Loucy (cell line): Measurements from ENCODE around the gene VPS51.

ENCODE experiments used
- CTCF ChIP-seq: fragments of 200-600 bp; sonication (generic); conservative IDR thresholded peaks from 2 replicates; pipeline ENCODE4 v1.5.1; 2014; ENCODE audit warnings: mild to moderate bottlenecking, antibody characterized with exemption, low read length
- EZH2phosphoT487 ChIP-seq: fragments of 200-600 bp; IDR thresholded peaks from 2 replicates; pipeline ENCODE4 v1.6.1; 2018; ENCODE audit warnings: antibody characterized with exemption, mild to moderate bottlenecking, moderate library complexity, borderline replicate concordance

DNA sequence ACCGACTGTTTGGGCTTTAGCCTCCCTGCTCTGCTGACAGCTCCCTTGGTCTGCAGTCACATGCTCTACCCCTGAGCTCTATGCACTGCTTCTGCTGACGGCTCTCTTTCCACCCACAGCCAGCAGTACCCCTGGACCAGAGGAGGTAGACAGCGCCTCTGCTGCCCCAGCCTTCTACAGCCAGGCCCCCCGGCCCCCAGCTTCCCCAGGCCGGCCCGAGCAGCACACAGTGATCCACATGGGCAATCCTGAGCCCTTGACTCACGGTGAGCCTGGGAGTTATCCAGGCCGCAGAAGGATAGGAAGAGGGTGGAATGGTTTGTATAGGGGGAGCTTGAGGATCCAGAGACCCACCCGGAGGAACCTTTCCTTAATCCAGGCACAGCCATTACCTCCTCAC is 9.2 kb upstream of the VPS51 start:
- TF ChIP-seq CTCF (no peak), EZH2phosphoT487 (no peak)
